ENCODE results near the gene EPHA1. TPM values are rescaled to one million over a fixed set of nuclear protein-coding genes. Genes with fewer than 3 reads are reported as not detected.
"Not testable (repeated sequence)": the region's sequence is repeated elsewhere in the genome, so short reads cannot be mapped to it uniquely, and the experiment has no call there.

EPHA1 gene
- total RNA-seq, 2 experiments from 2014 or later: 0.47 to 1.6 TPM

DNA sequence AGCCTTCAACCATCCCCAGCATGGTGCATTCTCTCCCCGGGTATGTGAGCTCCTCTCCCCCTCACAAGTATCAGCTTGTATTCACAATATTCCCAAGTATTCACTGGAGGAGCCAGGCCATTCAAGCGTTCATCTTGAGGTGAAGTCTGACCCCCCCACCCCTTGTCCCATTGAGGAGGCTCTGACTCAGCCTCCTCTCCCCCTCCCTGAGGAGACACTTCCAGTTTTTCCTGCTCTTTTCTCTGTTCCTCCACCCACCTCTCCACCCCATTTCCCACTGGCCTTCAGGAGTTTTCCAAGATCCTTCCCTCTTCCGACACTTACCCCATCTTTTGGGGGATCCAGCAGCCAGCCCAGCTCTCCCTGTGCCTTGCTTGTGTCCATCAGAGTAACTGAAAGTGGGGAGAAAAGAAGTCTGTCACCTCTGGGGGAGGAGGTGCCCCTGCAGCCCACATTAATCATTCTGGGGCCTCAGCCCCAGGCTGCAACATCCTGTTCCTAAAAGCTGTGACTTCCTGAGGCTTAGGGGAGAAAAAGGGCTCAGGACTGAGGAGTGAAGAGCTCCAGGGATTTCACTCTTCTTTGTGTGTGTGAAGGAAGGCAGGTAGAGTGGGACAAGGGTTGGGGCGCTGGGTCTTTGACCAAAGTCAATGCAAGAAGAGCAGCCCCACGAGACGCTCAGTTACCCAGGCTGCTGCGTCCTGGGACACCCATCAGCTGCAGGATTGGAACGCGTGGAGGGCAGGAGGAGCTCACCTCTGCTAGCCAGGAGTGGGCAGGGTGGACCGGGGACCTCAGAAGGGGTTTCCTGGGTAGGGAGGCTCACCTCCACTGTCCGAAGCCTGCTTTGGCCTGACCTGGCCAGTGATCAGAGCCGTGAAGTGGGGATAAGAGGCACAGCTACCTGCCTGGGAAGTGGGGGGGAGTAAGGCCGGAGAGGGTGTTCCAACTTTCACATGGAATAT lies 1.1 kb downstream of the EPHA1 start:
- CTCF ChIA-PET: interaction anchor here (0.8 to 6.3 kb wide), 17 partner anchors 9 to 192 kb away, joined by 3 to 46 read pairs (median 4); partner anchors contain the start of gene ZYX
- Mint-ChIP-seq H3K9me3 (ENCODE audit: low read depth) (no peaks in the 10 kb centered on the region), H3K27me3 (peaks cover 4% of the 10 kb centered on the region), H3K36me3 (no peaks in the 10 kb centered on the region), H3K4me1 (peaks cover 31% of the 10 kb centered on the region), H3K4me3 (peak overlapping the region; percentile 56), H3K27ac (peak overlapping the region; percentile 34)
- DNase-seq: peak; percentile 66
- peak; percentile 80 for ATAC-seq

- ATAC-seq (no peak), DNase-seq (no peak)
- no peaks in the 10 kb centered on the region for H3K9me3 Mint-ChIP-seq (ENCODE audit: low read depth)
- no peak overlapping the region for H3K4me3 Mint-ChIP-seq
- H3K27ac Mint-ChIP-seq: no peak overlapping the region
- CTCF ChIA-PET: interaction anchor here (0.9 to 6.3 kb wide), 6 partner anchors 11 to 397 kb away, joined by 3 to 46 read pairs (median 15); partner anchors contain the start of gene ZYX
- peaks cover 31% of the 10 kb centered on the region for H3K4me1 Mint-ChIP-seq
- H3K36me3 Mint-ChIP-seq: no peaks in the 10 kb centered on the region
- peaks cover 4% of the 10 kb centered on the region for H3K27me3 Mint-ChIP-seq
Measured at GRCh38 chr7:143406002-143406357, 2.7 kb downstream of the EPHA1 start.

- Mint-ChIP-seq H3K27ac (no peak overlapping the region), H3K27me3 (peaks cover 4% of the 10 kb centered on the region), H3K4me3 (no peak overlapping the region), H3K4me1 (peaks cover 30% of the 10 kb centered on the region), H3K9me3 (ENCODE audit: low read depth) (no peaks in the 10 kb centered on the region), H3K36me3 (no peaks in the 10 kb centered on the region)
- ATAC-seq (no peak), DNase-seq (no peak)
- CTCF ChIA-PET: interaction anchor here (0.9 to 6.3 kb wide), 8 partner anchors 11 to 397 kb away, joined by 3 to 46 read pairs (median 5); partner anchors contain the start of gene ZYX
Measured at GRCh38 chr7:143405173-143406001, 3.3 kb downstream of the EPHA1 start.

DNA sequence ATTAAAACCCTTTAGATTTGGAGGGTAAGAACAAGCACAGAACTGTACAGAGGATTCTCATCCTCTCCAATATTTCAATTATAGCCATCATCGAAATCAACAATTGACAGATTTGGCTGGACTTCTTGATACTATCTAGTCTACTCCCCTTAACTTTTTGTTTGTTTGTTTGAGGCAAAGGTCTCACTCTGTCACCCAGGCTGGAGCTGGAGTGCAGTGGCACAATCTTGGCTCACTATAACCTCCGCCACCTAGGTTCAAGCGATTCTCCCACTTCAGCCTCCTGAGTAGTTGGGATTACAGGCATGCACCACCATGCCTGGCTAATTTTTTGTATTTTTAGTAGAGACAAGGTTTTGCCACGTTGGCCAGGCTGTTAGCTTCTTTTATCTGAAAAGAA lies 6.4 kb downstream of the EPHA1 start:
- not testable (repeated sequence) for ATAC-seq; H3K4me3 Mint-ChIP-seq; H3K9me3 Mint-ChIP-seq (ENCODE audit: low read depth); H3K27me3 Mint-ChIP-seq; H3K4me1 Mint-ChIP-seq; H3K36me3 Mint-ChIP-seq; DNase-seq; H3K27ac Mint-ChIP-seq
- CTCF ChIA-PET: interaction anchor here (1.4 to 1.7 kb wide), 2 partner anchors 15 to 162 kb away, joined by 4 read pairs; no protein-coding TSS in a partner anchor

- Mint-ChIP-seq H3K9me3 (ENCODE audit: low read depth) (no peaks in the 10 kb centered on the region), H3K27me3 (no peaks in the 10 kb centered on the region), H3K4me3 (no peak overlapping the region), H3K4me1 (no peaks in the 10 kb centered on the region), H3K27ac (no peak overlapping the region), H3K36me3 (no peaks in the 10 kb centered on the region)
- no peak for DNase-seq
- CTCF ChIA-PET: interaction anchor here (0.9 to 1.7 kb wide), 4 partner anchors 15 to 161 kb away, joined by 3 to 4 read pairs (median 4); no protein-coding TSS in a partner anchor
- no peak for ATAC-seq
Measured at GRCh38 chr7:143401265-143401664, 7.4 kb downstream of the EPHA1 start.

DNA sequence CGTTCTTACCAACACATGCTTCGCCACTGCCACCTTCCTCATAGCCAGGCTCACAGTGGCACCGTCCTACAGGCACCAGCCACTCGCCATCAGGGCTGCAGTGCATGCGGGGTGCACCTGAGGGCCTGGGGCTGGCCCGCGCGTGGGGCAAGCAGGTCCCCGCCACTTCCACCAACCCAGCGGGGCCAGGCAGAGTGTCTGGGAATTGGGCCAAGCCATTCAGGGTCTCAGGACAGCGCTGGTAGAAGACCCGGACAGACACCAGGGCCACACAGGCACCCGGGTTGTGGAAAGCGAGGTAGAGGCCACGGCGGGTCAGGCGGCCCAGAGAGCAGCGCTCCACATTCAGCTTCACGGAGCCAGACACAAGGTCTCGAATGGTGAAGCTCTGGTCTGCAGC lies 9.0 kb downstream of the EPHA1 start:
- ATAC-seq (no peak), DNase-seq (no peak)
- Mint-ChIP-seq H3K4me1 (peaks cover 7% of the 10 kb centered on the region), H3K9me3 (ENCODE audit: low read depth) (no peaks in the 10 kb centered on the region), H3K27ac (no peak overlapping the region), H3K36me3 (no peaks in the 10 kb centered on the region), H3K4me3 (no peak overlapping the region), H3K27me3 (no peaks in the 10 kb centered on the region)
- CTCF ChIA-PET: interaction anchor here (1.2 kb wide), 1 partner anchor 18 kb away, joined by 4 read pairs; no protein-coding TSS in a partner anchor

DNA sequence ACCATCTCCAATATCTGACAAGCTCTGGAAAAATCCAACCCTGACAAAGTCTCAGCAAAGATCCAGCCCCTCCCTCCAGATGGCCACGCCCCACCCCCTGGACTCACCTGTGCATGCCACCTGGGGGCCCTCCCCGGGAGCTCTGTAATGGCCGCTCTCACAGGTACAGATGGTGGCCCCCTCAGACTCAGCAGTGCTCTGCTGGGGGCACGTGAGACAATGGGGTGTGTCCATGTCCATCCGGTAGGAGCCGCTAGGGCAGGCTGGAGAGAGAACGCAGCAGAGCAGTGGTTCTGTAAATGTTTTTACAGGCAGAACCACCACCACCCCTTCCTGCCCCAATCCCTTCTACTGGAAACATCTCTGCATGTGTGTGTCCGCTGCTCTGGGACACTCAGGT lies 9.5 kb downstream of the EPHA1 start:
- H3K27me3 Mint-ChIP-seq: no peaks in the 10 kb centered on the region
- no peaks in the 10 kb centered on the region for H3K36me3 Mint-ChIP-seq
- peaks cover 9% of the 10 kb centered on the region for H3K4me1 Mint-ChIP-seq
- CTCF ChIA-PET: interaction anchor here (1.2 kb wide), 1 partner anchor 19 kb away, joined by 4 read pairs; no protein-coding TSS in a partner anchor
- DNase-seq (no peak), ATAC-seq (no peak)
- H3K27ac Mint-ChIP-seq: no peak overlapping the region
- H3K9me3 Mint-ChIP-seq (ENCODE audit: low read depth): no peaks in the 10 kb centered on the region
- no peak overlapping the region for H3K4me3 Mint-ChIP-seq

GRCh38 chr7:143398616-143399015 lies 10.0 kb downstream of the EPHA1 start:
- Mint-ChIP-seq H3K36me3 (no peaks in the 10 kb centered on the region), H3K4me3 (no peak overlapping the region), H3K9me3 (ENCODE audit: low read depth) (no peaks in the 10 kb centered on the region), H3K27me3 (no peaks in the 10 kb centered on the region), H3K4me1 (peaks cover 9% of the 10 kb centered on the region), H3K27ac (no peak overlapping the region)
- DNase-seq (no peak), ATAC-seq (no peak)
- CTCF ChIA-PET: no interaction called here

GRCh38 chr7:143397710-143398530 lies 10.7 kb downstream of the EPHA1 start:
- no peaks in the 10 kb centered on the region for H3K36me3 Mint-ChIP-seq
- no peak overlapping the region for H3K4me3 Mint-ChIP-seq
- peaks cover 9% of the 10 kb centered on the region for H3K4me1 Mint-ChIP-seq
- no peaks in the 10 kb centered on the region for H3K9me3 Mint-ChIP-seq (ENCODE audit: low read depth)
- DNase-seq: no peak
- CTCF ChIA-PET: interaction anchor here (1.0 kb wide), 1 partner anchor 10 kb away, joined by 3 read pairs; the partner anchor contains the start of gene EPHA1
- H3K27ac Mint-ChIP-seq: no peak overlapping the region
- ATAC-seq: no peak
- H3K27me3 Mint-ChIP-seq: no peaks in the 10 kb centered on the region

DNA sequence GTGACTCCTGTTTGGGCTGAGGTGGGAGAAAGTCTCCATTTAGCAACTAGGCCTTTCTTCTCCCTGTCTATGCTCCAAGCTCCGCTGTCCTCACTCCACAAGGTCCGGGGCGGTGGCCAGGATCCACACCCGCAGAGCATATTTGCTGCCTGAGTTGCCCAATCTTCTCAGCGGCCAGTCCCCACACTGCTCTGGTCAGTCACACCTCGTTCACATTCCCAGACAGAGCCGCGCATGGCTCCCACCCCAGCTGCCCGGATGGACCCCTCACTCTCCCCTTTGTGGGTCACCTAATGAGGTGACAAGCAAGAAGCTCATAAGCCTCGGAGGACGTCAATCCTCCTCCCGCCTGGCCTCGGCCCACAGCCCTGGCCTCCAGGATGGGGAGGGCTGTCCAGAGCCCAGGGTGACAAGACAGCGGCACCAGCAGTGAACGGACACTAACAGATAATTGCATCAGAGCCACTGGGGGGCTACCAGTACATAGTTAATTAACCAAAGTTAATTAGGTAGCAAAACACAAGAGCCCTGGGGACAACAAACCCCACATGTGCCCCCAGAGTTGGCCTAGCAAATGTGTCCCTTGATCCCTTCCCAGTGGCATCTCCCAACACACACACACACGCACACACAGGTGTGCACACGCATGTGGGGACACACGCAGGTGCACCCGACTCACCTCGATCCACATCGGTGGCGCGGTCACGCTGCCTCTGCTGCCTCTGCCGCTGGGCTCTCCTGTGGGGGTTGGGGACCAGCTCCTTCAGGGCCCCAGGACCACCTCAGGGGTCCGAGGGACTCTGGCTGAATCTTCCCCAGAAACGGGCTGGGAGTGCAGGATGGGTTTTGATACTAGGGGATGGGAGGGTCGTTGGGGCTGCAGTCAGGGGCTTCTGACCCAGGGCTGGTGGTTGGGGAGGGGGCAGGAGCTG lies 11.8 kb downstream of the EPHA1 start:
- no peak overlapping the region for H3K4me3 Mint-ChIP-seq
- CTCF ChIA-PET: interaction anchor here (1.0 to 1.2 kb wide), 2 partner anchors 11 to 182 kb away, joined by 3 read pairs; partner anchors contain the start of gene EPHA1
- ATAC-seq (no peak), DNase-seq (no peak)
- H3K27me3 Mint-ChIP-seq: no peaks in the 10 kb centered on the region
- peaks cover 2% of the 10 kb centered on the region for H3K36me3 Mint-ChIP-seq
- H3K27ac Mint-ChIP-seq: no peak overlapping the region
- H3K4me1 Mint-ChIP-seq: peaks cover 9% of the 10 kb centered on the region
- H3K9me3 Mint-ChIP-seq (ENCODE audit: low read depth): no peaks in the 10 kb centered on the region

GRCh38 chr7:143396182-143396581 lies 12.5 kb downstream of the EPHA1 start:
- no peaks in the 10 kb centered on the region for H3K27me3 Mint-ChIP-seq
- H3K27ac Mint-ChIP-seq: no peak overlapping the region
- no peaks in the 10 kb centered on the region for H3K9me3 Mint-ChIP-seq (ENCODE audit: low read depth)
- ATAC-seq (no peak), DNase-seq (no peak)
- CTCF ChIA-PET: interaction anchor here (1.1 to 1.2 kb wide), 2 partner anchors 16 to 181 kb away, joined by 3 read pairs; no protein-coding TSS in a partner anchor
- H3K4me1 Mint-ChIP-seq: peaks cover 9% of the 10 kb centered on the region
- H3K36me3 Mint-ChIP-seq: peaks cover 6% of the 10 kb centered on the region
- no peak overlapping the region for H3K4me3 Mint-ChIP-seq
